Mesodermal cell (in vitro differentiated cells): ENCODE data around the gene TTC3.

ENCODE experiments used
- H3K27ac ChIP-seq: 2 replicates; pipeline ENCODE4 v1.7.0; 2013; ENCODE audit warnings: mild to moderate bottlenecking, low read depth, low read length, moderate library complexity; ENCODE audit not compliant: severe bottlenecking
- H3K36me3 ChIP-seq: 2 replicates; pipeline ENCODE4 v1.7.1; 2013; ENCODE audit warnings: mild to moderate bottlenecking, low read length, moderate library complexity; ENCODE audit not compliant: control insufficient read depth, insufficient read depth
- H3K4me1 ChIP-seq: one replicate; pipeline ENCODE4 v1.7.1; 2013; ENCODE audit warnings: mild to moderate bottlenecking, low read length; ENCODE audit not compliant: insufficient read depth, control insufficient read depth, poor library complexity, severe bottlenecking
- H3K4me3 ChIP-seq: 2 replicates; pipeline ENCODE4 v1.7.0; 2013; ENCODE audit warnings: low read length, control low read depth, mild to moderate bottlenecking; ENCODE audit not compliant: insufficient read depth, poor library complexity, severe bottlenecking; ENCODE audit errors: extremely low read depth
- H3K9me3 ChIP-seq: 2 replicates; pipeline ENCODE4 v1.7.1; 2013; ENCODE audit warnings: mild to moderate bottlenecking, low read length, moderate library complexity; ENCODE audit not compliant: control insufficient read depth
- WGBS, 2 experiments: methylation state at CpG; one replicate each; pipeline ENCODE4 v1.1.5; 2013; ENCODE audit warnings: missing lambda C conversion rate in 2 of 2; ENCODE audit not compliant: insufficient coverage in 2 of 2; 5-methylcytosine and 5-hydroxymethylcytosine counted together

The TTC3 gene

GRCh38 chr21:37249112-37249904, 176.3 kb downstream of the TTC3 start:
- Histone ChIP-seq H3K9me3 (no peaks in the 10 kb centered on the region), H3K27ac (no peak overlapping the region), H3K4me1 (no peaks in the 10 kb centered on the region), H3K4me3 (no peak overlapping the region), H3K36me3 (no peaks in the 10 kb centered on the region)
- WGBS, 2 experiments, result no CpG with 5 or more reads among the region's 3 CpGs

GRCh38 chr21:37251294-37251634, 178.2 kb downstream of the TTC3 start:
- WGBS, 2 experiments, result 100% methylated on average over 1 of the region's 2 CpGs; no CpG with 5 or more reads in 1 of the 2 experiments
- Histone ChIP-seq H3K36me3 (no peaks in the 10 kb centered on the region), H3K4me3 (no peak overlapping the region), H3K9me3 (no peaks in the 10 kb centered on the region), H3K27ac (no peak overlapping the region), H3K4me1 (no peaks in the 10 kb centered on the region)
